Measurements from ENCODE around the gene IL31RA. TPM values are rescaled to one million over a fixed set of nuclear protein-coding genes. Genes with fewer than 3 reads are reported as not detected.

The IL31RA gene
- total RNA-seq, 1 donor from 2014 or later: 1.2 TPM

GRCh38 chr5:55923177-55923771, 72.1 kb downstream of the IL31RA start:
- Histone ChIP-seq H3K27me3 (ENCODE audit: control insufficient read depth, insufficient read depth, low read length) (no peaks in the 10 kb centered on the region), H3K36me3 (ENCODE audit: control insufficient read depth, insufficient read depth, low read length) (no peaks in the 10 kb centered on the region), H3K4me3 (ENCODE audit: low read depth, low read length) (no peak overlapping the region)
- TF ChIP-seq CTCF (IDR thresholded peaks at IDR 0.05; ENCODE audit: insufficient read depth, low read length, poor library complexity, severe bottlenecking): no peak
- no peak for DNase-seq (ENCODE audit: low read depth)

- Histone ChIP-seq H3K27me3 (ENCODE audit: control insufficient read depth, insufficient read depth, low read length) (no peaks in the 10 kb centered on the region), H3K4me3 (ENCODE audit: low read depth, low read length) (no peak overlapping the region), H3K36me3 (ENCODE audit: control insufficient read depth, insufficient read depth, low read length) (no peaks in the 10 kb centered on the region)
- TF ChIP-seq CTCF (IDR thresholded peaks at IDR 0.05; ENCODE audit: insufficient read depth, low read length, poor library complexity, severe bottlenecking): no peak
- no peak for DNase-seq (ENCODE audit: low read depth)
Measured at GRCh38 chr5:55923865-55924500, 72.8 kb downstream of the IL31RA start.

GRCh38 chr5:55924744-55925143, 73.6 kb downstream of the IL31RA start:
- no peak for DNase-seq (ENCODE audit: low read depth)
- no peak overlapping the region for H3K4me3 ChIP-seq (ENCODE audit: low read depth, low read length)
- H3K27me3 ChIP-seq (ENCODE audit: control insufficient read depth, insufficient read depth, low read length): no peaks in the 10 kb centered on the region
- no peaks in the 10 kb centered on the region for H3K36me3 ChIP-seq (ENCODE audit: control insufficient read depth, insufficient read depth, low read length)
- no peak for TF ChIP-seq CTCF (IDR thresholded peaks at IDR 0.05; ENCODE audit: insufficient read depth, low read length, poor library complexity, severe bottlenecking)

- Histone ChIP-seq H3K36me3 (ENCODE audit: control insufficient read depth, insufficient read depth, low read length) (no peaks in the 10 kb centered on the region), H3K27me3 (ENCODE audit: control insufficient read depth, insufficient read depth, low read length) (no peaks in the 10 kb centered on the region), H3K4me3 (ENCODE audit: low read depth, low read length) (no peak overlapping the region)
- no peak for DNase-seq (ENCODE audit: low read depth)
- TF ChIP-seq CTCF (IDR thresholded peaks at IDR 0.05; ENCODE audit: insufficient read depth, low read length, poor library complexity, severe bottlenecking): no peak
Measured at GRCh38 chr5:55925181-55925580, 74.0 kb downstream of the IL31RA start.

- DNase-seq (ENCODE audit: low read depth): no peak
- Histone ChIP-seq H3K27me3 (ENCODE audit: control insufficient read depth, insufficient read depth, low read length) (no peaks in the 10 kb centered on the region), H3K36me3 (ENCODE audit: control insufficient read depth, insufficient read depth, low read length) (no peaks in the 10 kb centered on the region), H3K4me3 (ENCODE audit: low read depth, low read length) (no peak overlapping the region)
- TF ChIP-seq CTCF (IDR thresholded peaks at IDR 0.05; ENCODE audit: insufficient read depth, low read length, poor library complexity, severe bottlenecking): no peak
Measured at GRCh38 chr5:55925712-55926111, 74.6 kb downstream of the IL31RA start.

- no peaks in the 10 kb centered on the region for H3K36me3 ChIP-seq (ENCODE audit: control insufficient read depth, insufficient read depth, low read length)
- no peak overlapping the region for H3K4me3 ChIP-seq (ENCODE audit: low read depth, low read length)
- no peaks in the 10 kb centered on the region for H3K27me3 ChIP-seq (ENCODE audit: control insufficient read depth, insufficient read depth, low read length)
- no peak for DNase-seq (ENCODE audit: low read depth)
- no peak for TF ChIP-seq CTCF (IDR thresholded peaks at IDR 0.05; ENCODE audit: insufficient read depth, low read length, poor library complexity, severe bottlenecking)
Measured at GRCh38 chr5:55926476-55926875, 75.3 kb downstream of the IL31RA start.

Data from kidney epithelial cell (primary cell).